A673 (cell line): Measurements from ENCODE around the gene CTSZ. TPM values are rescaled to one million over a fixed set of nuclear protein-coding genes. Genes with fewer than 3 reads are reported as not detected.
A peak's percentile ranks its signal among the peaks of the same experiment; 100 is the strongest.

ENCODE experiments used
- BruUV-seq: library from RNA; stranded (reverse); fragments of 400-500 nt; replicated peaks from 2 replicates; lab custom pipeline; 2021; lab: Mats Ljungman, UMichigan
- CTCF ChIA-PET: fragments of 300-600 bp; sonication (Branson Sonifier 250); formaldehyde crosslinking; loops from one replicate; lab custom pipeline; 2022; ENCODE audit warnings: antibody characterized with exemption; lab: Charles Lee
- POLR2A ChIA-PET: fragments of 300-600 bp; sonication (Branson Sonifier 250); formaldehyde crosslinking; loops from one replicate; lab custom pipeline; 2022; ENCODE audit warnings: antibody characterized with exemption; ENCODE audit not compliant: low non-redundant PET; lab: Charles Lee
- DNase-seq: peaks from one replicate; pipeline ENCODE4 v3.0.0-alpha.2; 2015; ENCODE audit warnings: low spot score
- H3K27ac ChIP-seq: fragments of 200-600 bp; sonication (generic); 2 replicates; pipeline ENCODE4 v1.5.1; 2016; ENCODE audit warnings: mixed run types, low read depth, mild to moderate bottlenecking, mixed read lengths, antibody characterized with exemption, low read length; ENCODE audit not compliant: poor library complexity, severe bottlenecking
- H3K27me3 ChIP-seq: fragments of 200-600 bp; sonication (generic); replicated peaks from 2 replicates; pipeline ENCODE4 v1.6.1; 2017; ENCODE audit warnings: mixed run types, low read depth, mild to moderate bottlenecking, mixed read lengths, antibody characterized with exemption, low read length; ENCODE audit not compliant: insufficient read depth, poor library complexity
- H3K36me3 ChIP-seq: fragments of 200-600 bp; sonication (generic); 2 replicates; pipeline ENCODE4 v1.6.1; 2016; ENCODE audit warnings: mixed run types, mild to moderate bottlenecking, mixed read lengths, antibody characterized with exemption, low read length; ENCODE audit not compliant: insufficient read depth, poor library complexity, severe bottlenecking
- H3K4me1 ChIP-seq: fragments of 200-600 bp; sonication (generic); 2 replicates; pipeline ENCODE4 v1.6.1; 2017; ENCODE audit warnings: mixed run types, mild to moderate bottlenecking, mixed read lengths, antibody characterized with exemption, low read length; ENCODE audit not compliant: insufficient read depth, poor library complexity, severe bottlenecking
- H3K4me3 ChIP-seq: fragments of 200-600 bp; sonication (generic); 2 replicates; pipeline ENCODE4 v1.5.1; 2016; ENCODE audit warnings: low read depth, mixed run types, mild to moderate bottlenecking, mixed read lengths, low read length; ENCODE audit not compliant: poor library complexity, severe bottlenecking
- H3K9me3 ChIP-seq: fragments of 200-600 bp; sonication (generic); 2 replicates; pipeline ENCODE4 v1.6.1; 2016; ENCODE audit warnings: mixed run types, low read depth, mild to moderate bottlenecking, mixed read lengths, antibody characterized with exemption, low read length; ENCODE audit not compliant: poor library complexity, severe bottlenecking
- EZH2 ChIP-seq: fragments of 200-600 bp; sonication (generic); IDR thresholded peaks from 2 replicates; pipeline ENCODE4 v1.6.1; 2017; ENCODE audit warnings: borderline replicate concordance, low read depth, mild to moderate bottlenecking, mixed read lengths, antibody characterized with exemption, low read length; ENCODE audit not compliant: poor library complexity, severe bottlenecking
- intact Hi-C: fragments of 100-400 bp; cut with micrococcal nuclease; formaldehyde crosslinking; loops from one replicate; pipeline ENCODE4 v1.10.0; 2022; ENCODE audit not compliant: unreplicated experiment
- total RNA-seq: library from RNA; stranded (reverse); gene quantifications from 2 replicates; pipeline ENCODE4 v1.2.3, GENCODE V29; 2021
- TF ChIP-seq, protein P1 (sequence below): fragments of 300-800, 200-600 bp; sonication (generic); conservative IDR thresholded peaks from 2 replicates; pipeline ENCODE4 v1.5.1; 2017; ENCODE audit warnings: low read depth, mild to moderate bottlenecking, antibody characterized with exemption, low read length, moderate library complexity, mixed read lengths

CTSZ gene
- total RNA-seq, 1 experiment from 2014 or later: 1.2 TPM

DNA sequence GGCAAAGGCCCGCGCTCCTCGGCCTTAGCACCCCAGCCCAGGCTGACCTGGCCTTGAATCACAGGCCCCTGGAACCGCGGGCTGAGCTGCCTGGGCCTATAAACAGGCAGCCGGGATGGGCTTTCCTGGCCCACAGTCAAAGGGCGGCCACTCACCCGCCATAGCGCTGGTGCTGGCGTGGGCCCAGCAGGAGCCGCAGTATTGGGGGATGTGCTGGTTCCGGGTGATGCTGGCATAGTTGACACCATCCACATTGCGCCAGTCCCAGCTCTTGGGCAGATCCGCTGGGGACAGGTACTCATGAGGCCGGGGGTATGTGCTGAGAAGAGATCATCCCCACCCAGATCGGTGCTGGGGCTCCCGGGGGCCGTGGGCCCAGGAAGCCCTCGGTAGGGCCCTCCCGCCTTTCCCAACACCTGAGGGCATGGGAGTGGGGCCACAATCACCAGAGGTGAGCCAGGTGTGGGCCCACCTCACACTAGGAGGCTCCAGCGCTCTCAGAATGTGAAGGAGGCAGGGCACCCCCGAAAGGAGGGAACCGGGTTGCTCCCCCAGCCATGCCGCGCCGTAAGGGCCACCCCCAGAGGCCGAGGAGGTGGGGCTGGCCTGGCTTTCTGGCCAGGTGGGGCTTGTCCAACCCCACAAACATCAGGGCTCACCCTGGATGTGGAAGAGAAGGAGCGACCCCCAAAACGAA, 739 bp downstream of the CTSZ start:
- no peaks in the 10 kb centered on the region for H3K9me3 ChIP-seq
- intact Hi-C loops: no loop called here
- DNase-seq: no peak
- peaks cover 8% of the 10 kb centered on the region for H3K4me1 ChIP-seq
- H3K27me3 ChIP-seq: no peaks in the 10 kb centered on the region
- no TSS peak for BruUV-seq
- CTCF ChIA-PET: no interaction called here
- H3K4me3 ChIP-seq: peak overlapping the region; percentile 25
- no peak for TF ChIP-seq EZH2
- TF ChIP-seq, protein P1, sequence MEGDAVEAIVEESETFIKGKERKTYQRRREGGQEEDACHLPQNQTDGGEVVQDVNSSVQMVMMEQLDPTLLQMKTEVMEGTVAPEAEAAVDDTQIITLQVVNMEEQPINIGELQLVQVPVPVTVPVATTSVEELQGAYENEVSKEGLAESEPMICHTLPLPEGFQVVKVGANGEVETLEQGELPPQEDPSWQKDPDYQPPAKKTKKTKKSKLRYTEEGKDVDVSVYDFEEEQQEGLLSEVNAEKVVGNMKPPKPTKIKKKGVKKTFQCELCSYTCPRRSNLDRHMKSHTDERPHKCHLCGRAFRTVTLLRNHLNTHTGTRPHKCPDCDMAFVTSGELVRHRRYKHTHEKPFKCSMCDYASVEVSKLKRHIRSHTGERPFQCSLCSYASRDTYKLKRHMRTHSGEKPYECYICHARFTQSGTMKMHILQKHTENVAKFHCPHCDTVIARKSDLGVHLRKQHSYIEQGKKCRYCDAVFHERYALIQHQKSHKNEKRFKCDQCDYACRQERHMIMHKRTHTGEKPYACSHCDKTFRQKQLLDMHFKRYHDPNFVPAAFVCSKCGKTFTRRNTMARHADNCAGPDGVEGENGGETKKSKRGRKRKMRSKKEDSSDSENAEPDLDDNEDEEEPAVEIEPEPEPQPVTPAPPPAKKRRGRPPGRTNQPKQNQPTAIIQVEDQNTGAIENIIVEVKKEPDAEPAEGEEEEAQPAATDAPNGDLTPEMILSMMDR: no peak
- H3K27ac ChIP-seq: no peak overlapping the region
- no peaks in the 10 kb centered on the region for H3K36me3 ChIP-seq
- POLR2A ChIA-PET: no interaction called here

DNA sequence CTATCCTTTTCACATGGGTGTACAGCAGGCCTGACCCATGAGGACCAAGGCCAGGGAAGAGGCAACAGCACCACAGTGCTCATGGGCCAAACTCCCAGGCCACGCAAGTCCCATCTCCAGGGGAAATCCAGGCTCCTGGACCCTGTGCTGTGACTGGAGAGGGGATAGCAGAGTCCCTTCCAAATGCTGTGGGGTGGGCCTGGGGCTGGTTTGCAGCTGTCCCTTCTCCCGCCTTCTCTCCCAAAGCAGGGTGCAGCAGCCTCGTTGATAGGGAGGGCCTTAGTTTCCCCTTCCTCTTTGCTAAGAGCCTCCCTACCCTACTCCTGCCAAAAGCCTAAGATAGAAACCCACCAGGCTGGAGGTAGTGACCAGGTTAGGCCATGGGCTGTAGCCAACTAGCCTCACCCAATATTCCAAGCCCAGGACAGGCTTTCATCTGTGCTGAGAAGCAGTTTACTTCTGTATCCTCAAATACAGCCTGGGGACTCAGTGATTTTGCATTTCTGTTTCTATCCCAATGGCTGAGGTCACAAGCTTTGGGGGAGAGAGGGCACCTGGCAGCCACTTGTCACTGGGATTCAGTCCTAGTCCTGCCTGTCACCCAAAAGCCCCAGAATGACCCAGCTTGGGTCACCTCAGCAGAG, 1.4 kb downstream of the CTSZ start:
- TF ChIP-seq, protein P1: no peak
- TF ChIP-seq EZH2: no peak
- peaks cover 8% of the 10 kb centered on the region for H3K4me1 ChIP-seq
- ChIA-PET CTCF (no interaction called here), POLR2A (no interaction called here)
- intact Hi-C loops: no loop called here
- no peak overlapping the region for H3K27ac ChIP-seq
- DNase-seq: no peak
- no TSS peak for BruUV-seq
- H3K27me3 ChIP-seq: no peaks in the 10 kb centered on the region
- H3K4me3 ChIP-seq: no peak overlapping the region
- H3K9me3 ChIP-seq: no peaks in the 10 kb centered on the region
- H3K36me3 ChIP-seq: no peaks in the 10 kb centered on the region

DNA sequence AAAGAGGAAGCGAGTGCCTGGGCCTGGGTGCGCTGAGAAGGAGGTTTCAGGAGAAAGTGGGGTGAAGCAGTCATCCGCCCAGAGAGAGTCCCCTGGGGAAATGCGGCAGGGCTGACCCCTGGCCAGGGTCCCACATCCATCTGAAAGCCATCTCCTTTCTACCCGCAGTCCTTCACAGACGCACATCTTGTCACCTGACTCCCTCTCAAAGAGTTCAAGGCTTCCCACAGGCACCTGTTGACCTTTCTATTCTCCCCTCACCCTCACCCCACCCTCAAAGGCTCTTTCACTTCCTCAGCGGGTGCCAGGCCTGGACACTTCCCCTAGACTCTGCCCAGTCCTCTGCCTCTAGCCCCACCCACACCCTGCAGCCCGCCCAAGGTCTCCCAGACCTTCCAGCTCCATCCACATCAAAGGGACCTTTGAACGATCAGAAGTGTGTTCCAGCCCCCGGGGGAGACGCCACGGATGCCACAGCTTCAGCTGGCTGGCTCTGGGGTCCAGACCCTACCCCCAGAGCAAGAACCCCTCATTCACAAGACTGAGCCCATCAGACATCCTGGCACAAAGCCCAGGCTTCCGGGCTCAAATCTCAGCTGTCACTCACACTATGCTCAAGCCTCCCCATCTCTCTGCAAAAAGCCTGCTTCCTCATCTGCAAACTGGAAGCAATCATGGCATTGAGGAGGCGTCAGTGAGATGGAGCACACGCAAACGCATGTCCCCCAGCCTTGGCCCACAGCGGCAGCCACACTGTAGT, 2.1 kb downstream of the CTSZ start:
- TF ChIP-seq, protein P1: no peak
- TF ChIP-seq EZH2: no peak
- Histone ChIP-seq H3K4me1 (peaks cover 8% of the 10 kb centered on the region), H3K9me3 (no peaks in the 10 kb centered on the region), H3K36me3 (no peaks in the 10 kb centered on the region), H3K4me3 (no peak overlapping the region), H3K27ac (no peak overlapping the region), H3K27me3 (no peaks in the 10 kb centered on the region)
- ChIA-PET POLR2A (no interaction called here), CTCF (no interaction called here)
- no TSS peak for BruUV-seq
- peak; percentile 52 for DNase-seq
- intact Hi-C loops: no loop called here
